Activated naive CD8-positive, alpha-beta T cell treated with anti-CD3 and anti-CD28 coated beads for 36 hours (primary cell): ENCODE data around the gene FOXO1. TPM values are rescaled to one million over a fixed set of nuclear protein-coding genes. Genes with fewer than 3 reads are reported as not detected.
A peak's percentile ranks its signal among the peaks of the same experiment; 100 is the strongest.

Source experiments
- DNase-seq: peaks from one replicate; pipeline ENCODE4 v3.0.0; 2021
- H3K27ac Mint-ChIP-seq: one replicate; pipeline ENCODE4 v1.8.0; 2022; ENCODE audit warnings: mild to moderate bottlenecking, moderate library complexity, mixed read lengths
- H3K27me3 Mint-ChIP-seq: one replicate; pipeline ENCODE4 v1.8.0; 2022; ENCODE audit warnings: mild to moderate bottlenecking, mixed read lengths
- H3K36me3 Mint-ChIP-seq: one replicate; pipeline ENCODE4 v1.8.0; 2021; ENCODE audit warnings: mild to moderate bottlenecking, mixed read lengths
- H3K4me1 Mint-ChIP-seq: one replicate; pipeline ENCODE4 v1.8.0; 2021; ENCODE audit warnings: mixed read lengths
- H3K4me3 Mint-ChIP-seq: one replicate; pipeline ENCODE4 v1.8.0; 2022; ENCODE audit warnings: mild to moderate bottlenecking, moderate library complexity, mixed read lengths
- H3K9me3 Mint-ChIP-seq: one replicate; pipeline ENCODE4 v1.8.0; 2022; ENCODE audit warnings: mixed read lengths
- total RNA-seq, 2 experiments: library from RNA; stranded (reverse); gene quantifications; one replicate each; pipeline ENCODE4 v1.2.3, GENCODE V29; 2021

The FOXO1 gene
- total RNA-seq, 2 experiments from 2014 or later: 38.4 to 38.7 TPM

DNA sequence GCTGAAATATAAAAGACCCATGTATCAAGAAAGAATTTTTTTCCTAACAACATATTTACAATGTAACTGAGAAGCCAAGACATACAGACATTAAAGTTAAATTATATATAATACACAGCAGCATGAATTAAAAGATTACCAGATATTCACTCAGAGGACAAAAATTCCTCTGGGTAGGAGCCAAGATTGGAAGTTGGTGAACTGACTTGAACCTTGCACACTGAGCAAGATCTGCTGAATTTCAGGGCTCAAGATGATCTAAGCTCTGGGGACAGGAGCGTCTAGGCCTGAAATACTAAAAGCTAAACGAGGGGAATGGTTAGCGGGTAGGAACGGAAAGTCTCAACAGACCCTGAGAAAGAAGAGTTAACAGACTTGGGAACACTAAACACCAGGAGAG, 8.5 kb downstream of the FOXO1 start:
- no peak for DNase-seq
- H3K9me3 Mint-ChIP-seq: peaks cover 9% of the 10 kb centered on the region
- H3K27ac Mint-ChIP-seq: peak overlapping the region; percentile 79
- H3K4me1 Mint-ChIP-seq: peaks cover 83% of the 10 kb centered on the region
- H3K27me3 Mint-ChIP-seq: no peaks in the 10 kb centered on the region
- peaks cover 44% of the 10 kb centered on the region for H3K36me3 Mint-ChIP-seq
- H3K4me3 Mint-ChIP-seq: no peak overlapping the region

DNA sequence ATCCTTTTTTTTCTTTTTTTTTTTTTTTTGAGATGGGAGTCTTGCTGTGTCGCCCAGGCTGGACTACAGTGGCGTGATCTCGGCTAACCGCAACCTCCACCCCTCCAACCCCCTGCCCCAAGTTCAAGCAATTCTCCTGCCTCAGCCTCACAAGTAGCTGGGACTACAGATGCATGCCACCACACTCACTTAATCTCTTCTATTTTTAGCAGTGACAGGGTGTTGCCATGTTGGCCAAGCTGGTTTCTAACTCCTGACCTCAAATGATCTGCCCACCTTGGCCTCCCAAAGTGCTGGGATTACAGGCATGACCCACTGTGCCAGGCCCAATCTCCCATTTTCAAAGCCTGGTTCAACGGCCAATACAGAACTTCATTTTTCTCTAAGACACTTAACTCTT, 9.1 kb downstream of the FOXO1 start:
- H3K36me3 Mint-ChIP-seq: peaks cover 48% of the 10 kb centered on the region
- peaks cover 9% of the 10 kb centered on the region for H3K9me3 Mint-ChIP-seq
- H3K4me3 Mint-ChIP-seq: no peak overlapping the region
- peaks cover 85% of the 10 kb centered on the region for H3K4me1 Mint-ChIP-seq
- H3K27me3 Mint-ChIP-seq: no peaks in the 10 kb centered on the region
- H3K27ac Mint-ChIP-seq: peak overlapping the region; percentile 79
- DNase-seq: no peak

DNA sequence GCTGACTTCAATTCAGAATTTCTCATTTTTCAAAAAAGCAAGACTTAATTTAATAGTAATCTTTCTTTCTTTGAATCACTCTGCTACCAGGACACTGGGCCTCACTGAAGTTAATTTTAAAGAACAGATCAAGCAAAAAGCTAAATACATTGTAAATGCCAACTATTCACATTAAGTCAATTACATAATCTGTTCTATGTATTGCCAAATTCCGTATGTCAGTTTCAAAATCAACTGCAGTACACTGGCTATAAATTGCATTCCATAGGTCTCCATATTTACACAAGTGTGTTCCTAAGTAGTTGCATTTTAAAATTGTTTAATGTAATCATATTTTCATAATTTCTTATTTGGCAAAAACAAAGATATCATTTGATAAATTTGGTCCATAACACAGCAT, 10.1 kb downstream of the FOXO1 start:
- DNase-seq: no peak
- Mint-ChIP-seq H3K4me3 (no peak overlapping the region), H3K9me3 (peaks cover 9% of the 10 kb centered on the region), H3K4me1 (peaks cover 85% of the 10 kb centered on the region), H3K36me3 (peaks cover 56% of the 10 kb centered on the region), H3K27me3 (no peaks in the 10 kb centered on the region), H3K27ac (peak overlapping the region; percentile 38)

DNA sequence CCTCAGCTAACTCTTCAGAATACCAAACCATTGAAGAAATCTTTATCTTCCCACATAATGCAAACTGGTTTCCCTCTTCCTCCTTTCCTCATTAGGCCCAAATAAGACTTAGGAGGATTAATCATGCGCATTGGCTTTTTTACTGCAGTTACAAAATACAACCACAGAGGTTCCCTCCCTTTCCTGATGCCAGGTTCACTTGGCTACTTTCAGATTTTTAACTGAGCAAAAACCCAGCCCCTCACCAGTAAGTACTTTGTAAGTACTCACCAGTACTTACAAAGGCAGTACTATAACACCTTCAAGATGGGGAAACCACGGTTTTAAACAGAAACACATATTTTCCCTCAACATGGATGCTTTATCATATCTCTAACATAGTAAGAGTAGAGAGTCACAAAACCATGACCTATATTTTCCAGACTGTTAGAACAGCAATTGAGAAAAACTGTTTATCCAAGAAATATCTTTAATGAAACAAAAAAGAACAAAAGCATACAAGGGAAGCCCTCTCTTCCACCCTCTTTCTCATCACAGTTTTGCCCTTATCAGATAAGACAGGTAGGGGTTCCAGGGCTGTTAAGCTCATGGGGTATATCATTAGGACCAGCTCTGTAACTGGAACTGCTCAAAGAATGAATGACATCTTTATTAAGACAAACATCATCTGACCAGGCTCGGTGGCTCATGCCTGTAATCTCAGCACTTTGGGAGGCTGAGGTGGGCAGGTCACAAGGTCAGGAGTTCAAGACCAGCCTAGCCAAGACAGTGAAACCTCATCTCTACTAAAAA, 12.7 kb downstream of the FOXO1 start:
- H3K27me3 Mint-ChIP-seq: no peaks in the 10 kb centered on the region
- peaks cover 47% of the 10 kb centered on the region for H3K36me3 Mint-ChIP-seq
- peaks cover 87% of the 10 kb centered on the region for H3K4me1 Mint-ChIP-seq
- peak overlapping the region; percentile 96 for H3K27ac Mint-ChIP-seq
- H3K9me3 Mint-ChIP-seq: peaks cover 5% of the 10 kb centered on the region
- peak overlapping the region; percentile 54 for H3K4me3 Mint-ChIP-seq
- no peak for DNase-seq

DNA sequence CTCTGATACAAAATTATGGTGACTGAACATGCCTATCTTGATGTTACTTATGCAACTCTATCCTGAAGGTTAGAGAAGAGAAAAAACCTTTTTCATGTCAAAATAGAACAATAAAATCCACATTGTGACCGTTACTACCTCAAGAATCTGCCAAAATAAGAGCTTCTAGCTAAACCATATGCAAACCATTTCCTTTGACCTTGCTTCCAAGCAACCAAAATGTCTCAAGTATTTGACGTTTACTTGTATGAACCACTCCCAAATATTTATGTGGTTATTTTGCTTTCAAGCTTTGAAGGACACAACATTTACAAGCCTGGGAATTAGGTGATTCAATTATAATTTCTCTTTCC, 13.9 kb downstream of the FOXO1 start:
- Mint-ChIP-seq H3K27ac (peak overlapping the region; percentile 96), H3K27me3 (no peaks in the 10 kb centered on the region), H3K36me3 (peaks cover 40% of the 10 kb centered on the region), H3K4me3 (no peak overlapping the region), H3K9me3 (peaks cover 4% of the 10 kb centered on the region), H3K4me1 (peaks cover 88% of the 10 kb centered on the region)
- DNase-seq: no peak

DNA sequence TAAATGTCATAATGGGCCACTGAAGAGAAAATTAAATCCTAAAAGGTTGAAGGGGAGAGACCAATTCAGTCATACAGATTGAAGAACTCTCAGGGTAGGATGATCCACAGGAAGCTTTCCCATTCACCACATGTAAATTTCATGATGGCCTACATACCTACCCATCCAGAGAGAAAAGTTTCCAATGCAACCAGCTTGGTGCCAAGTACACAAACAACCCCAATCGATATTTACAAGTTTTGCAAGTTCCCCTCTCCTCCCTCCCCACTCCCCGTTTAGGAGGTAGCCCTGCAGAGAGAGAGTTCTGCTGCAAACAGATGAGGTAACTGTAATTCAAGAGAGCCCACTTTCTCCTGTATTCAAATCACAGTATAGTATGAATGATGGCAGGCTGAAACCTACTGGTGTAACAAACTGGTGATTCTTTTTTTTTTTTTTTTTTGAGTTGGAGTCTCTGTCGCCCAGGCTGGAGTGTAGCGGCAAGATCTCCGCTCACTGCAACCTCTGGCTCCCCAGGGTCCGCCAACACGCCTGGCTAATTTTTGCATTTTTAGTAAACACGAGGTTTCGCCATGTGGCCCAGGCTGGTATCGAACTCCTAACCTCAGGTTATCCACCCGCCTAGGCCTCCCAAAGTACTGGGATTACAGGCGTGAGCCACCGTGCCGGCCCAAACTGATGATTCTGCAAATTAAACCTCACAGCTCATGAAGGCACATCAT, 14.4 kb downstream of the FOXO1 start:
- Mint-ChIP-seq H3K27ac (peak overlapping the region; percentile 96), H3K9me3 (peaks cover 1% of the 10 kb centered on the region), H3K4me1 (peaks cover 88% of the 10 kb centered on the region), H3K36me3 (peaks cover 38% of the 10 kb centered on the region), H3K4me3 (peak overlapping the region; percentile 18), H3K27me3 (no peaks in the 10 kb centered on the region)
- no peak for DNase-seq

DNA sequence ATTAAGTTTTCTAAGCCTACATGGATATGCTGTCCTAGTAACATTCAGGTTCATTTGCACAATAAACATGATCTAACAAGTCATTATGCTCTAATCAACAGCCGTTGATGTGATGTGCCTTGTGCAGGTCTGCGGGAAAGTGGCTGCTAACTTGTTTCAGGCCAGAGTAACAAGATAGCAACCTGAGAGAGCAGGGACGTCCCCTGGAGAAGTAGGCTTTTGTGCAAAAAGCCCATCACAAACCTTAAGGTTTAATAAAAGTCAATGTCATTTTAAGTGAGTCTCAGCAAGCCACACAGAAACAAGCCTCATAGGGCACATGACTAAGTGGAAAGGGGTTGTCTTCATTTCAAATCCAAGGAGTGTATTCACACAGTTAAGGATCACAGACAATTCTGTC, 17.6 kb downstream of the FOXO1 start:
- Mint-ChIP-seq H3K27me3 (no peaks in the 10 kb centered on the region), H3K27ac (peak overlapping the region; percentile 51)

DNA sequence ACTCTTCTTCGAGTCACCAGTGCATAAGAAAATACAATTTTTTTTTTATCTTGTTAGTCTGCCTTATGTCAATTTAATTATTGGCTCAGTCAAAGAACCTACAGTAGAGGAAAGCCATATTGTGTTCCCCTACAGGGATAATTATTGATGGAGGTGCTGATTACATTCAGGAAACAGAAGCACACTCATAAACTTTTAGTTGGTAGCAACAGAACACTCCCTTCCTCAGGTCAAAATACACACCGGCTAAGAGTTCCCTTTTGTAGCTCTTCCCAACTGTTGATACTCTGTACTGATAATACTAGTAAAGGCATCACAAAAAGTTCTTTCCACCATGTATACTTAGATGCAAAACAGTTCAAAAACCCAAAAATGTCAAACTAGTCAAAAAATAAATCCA, 18.4 kb downstream of the FOXO1 start:
- H3K27me3 Mint-ChIP-seq: no peaks in the 10 kb centered on the region

More for the DNA sequence above, 17.6 kb downstream of the FOXO1 start:
- DNase-seq: no peak
- Mint-ChIP-seq H3K9me3 (peaks cover 1% of the 10 kb centered on the region), H3K4me1 (peaks cover 94% of the 10 kb centered on the region), H3K4me3 (no peak overlapping the region), H3K36me3 (peaks cover 44% of the 10 kb centered on the region)

DNA sequence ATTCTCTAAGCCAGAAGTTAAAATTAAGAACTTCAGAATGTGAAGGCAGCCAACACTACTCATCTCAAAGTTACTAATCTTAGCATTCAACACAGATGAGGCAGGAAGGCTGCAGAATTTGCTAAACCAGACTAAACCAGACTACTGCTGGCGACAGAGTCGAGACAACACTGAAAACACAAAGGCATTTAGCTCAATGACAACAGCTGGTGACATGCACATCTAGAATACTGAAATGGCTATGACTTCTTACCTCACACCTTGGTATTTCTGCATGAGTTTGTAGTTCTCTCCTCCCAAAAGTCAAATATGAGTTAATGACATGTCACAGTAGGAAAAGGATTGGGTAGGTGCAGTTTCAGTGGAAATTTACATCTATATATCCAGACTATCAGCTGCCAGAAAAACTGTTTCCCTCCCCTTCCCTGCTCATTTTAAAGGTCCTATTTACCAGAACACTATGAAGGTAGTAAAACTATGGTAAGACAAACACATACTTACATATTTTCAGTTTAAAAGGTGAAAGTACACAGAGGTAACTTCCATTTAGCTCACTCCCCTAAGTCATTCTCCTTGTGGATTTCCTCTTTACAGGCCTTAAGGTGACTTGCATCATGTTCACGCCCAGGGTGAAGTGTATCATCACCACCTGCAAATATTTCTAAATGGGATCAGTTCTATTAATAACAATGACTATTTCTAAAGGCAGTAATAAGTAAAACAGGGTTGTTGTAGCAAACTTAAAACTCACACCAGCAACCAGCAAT, 21.4 kb downstream of the FOXO1 start:
- DNase-seq: no peak
- peak overlapping the region; percentile 57 for H3K4me3 Mint-ChIP-seq
- H3K27me3 Mint-ChIP-seq: no peaks in the 10 kb centered on the region

More for the DNA sequence above, 18.4 kb downstream of the FOXO1 start:
- H3K4me3 Mint-ChIP-seq: no peak overlapping the region
- H3K36me3 Mint-ChIP-seq: peaks cover 48% of the 10 kb centered on the region
- peaks cover 1% of the 10 kb centered on the region for H3K9me3 Mint-ChIP-seq
- no peak for DNase-seq
- peaks cover 94% of the 10 kb centered on the region for H3K4me1 Mint-ChIP-seq
- peak overlapping the region; percentile 70 for H3K27ac Mint-ChIP-seq

DNA sequence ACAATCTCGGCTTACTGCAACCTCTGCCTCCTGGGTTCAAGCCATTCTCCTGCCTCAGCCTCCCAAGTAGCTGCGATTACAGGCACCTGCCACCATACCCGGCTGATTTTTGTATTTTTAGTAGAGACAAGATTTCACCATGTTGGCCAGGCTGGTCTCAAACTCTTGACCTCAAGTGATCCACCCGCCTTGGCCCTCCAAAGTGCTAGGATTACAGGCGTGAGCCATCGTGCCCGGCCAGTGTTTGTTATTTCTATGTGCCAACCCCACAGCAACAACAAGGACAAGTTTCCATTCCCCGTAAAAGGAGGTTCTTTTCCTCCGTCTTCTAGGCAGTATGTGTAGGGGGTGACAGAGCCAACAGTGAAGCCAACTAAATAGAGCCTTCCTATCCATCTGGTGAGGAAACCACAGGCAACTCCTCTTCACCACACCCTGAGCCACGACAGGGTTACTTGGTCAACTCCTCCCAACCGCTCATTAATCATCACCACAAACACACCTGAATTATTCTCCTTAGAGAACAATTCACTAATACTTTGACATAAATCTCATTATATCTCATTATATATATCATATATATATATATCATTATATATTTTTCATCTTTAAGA, 25.5 kb downstream of the FOXO1 start:
- H3K4me3 Mint-ChIP-seq: no peak overlapping the region
- H3K27me3 Mint-ChIP-seq: no peaks in the 10 kb centered on the region
- H3K4me1 Mint-ChIP-seq: peaks cover 87% of the 10 kb centered on the region
- H3K36me3 Mint-ChIP-seq: peaks cover 70% of the 10 kb centered on the region
- peak overlapping the region; percentile 78 for H3K27ac Mint-ChIP-seq
- peaks cover 6% of the 10 kb centered on the region for H3K9me3 Mint-ChIP-seq
- peak; percentile 42 for DNase-seq

More for the DNA sequence above, 21.4 kb downstream of the FOXO1 start:
- Mint-ChIP-seq H3K36me3 (peaks cover 52% of the 10 kb centered on the region), H3K9me3 (peaks cover 3% of the 10 kb centered on the region), H3K4me1 (peaks cover 93% of the 10 kb centered on the region), H3K27ac (peak overlapping the region; percentile 89)

DNA sequence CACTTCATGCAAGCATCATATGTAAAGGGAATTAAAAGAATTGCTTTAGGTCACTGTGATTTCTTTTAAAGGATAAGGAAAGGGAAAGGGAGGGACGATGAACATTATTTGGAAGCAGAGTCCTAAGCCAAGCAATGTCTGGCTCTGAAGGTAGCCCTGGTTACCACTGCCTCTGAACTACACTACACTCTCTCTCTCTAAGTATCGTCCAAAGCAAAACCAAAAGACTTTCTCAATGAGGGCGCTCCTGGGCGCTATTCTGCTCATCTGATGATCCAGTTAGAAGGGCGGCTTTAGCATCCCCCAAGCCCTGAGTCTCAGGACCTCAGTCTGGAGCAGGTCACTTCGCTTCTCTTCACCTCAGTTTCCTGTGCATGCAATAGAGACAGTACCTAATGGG, 26.2 kb downstream of the FOXO1 start:
- Mint-ChIP-seq H3K4me1 (peaks cover 87% of the 10 kb centered on the region), H3K27me3 (no peaks in the 10 kb centered on the region), H3K27ac (peak overlapping the region; percentile 78), H3K36me3 (peaks cover 70% of the 10 kb centered on the region), H3K4me3 (peak overlapping the region; percentile 8), H3K9me3 (peaks cover 6% of the 10 kb centered on the region)
- no peak for DNase-seq

DNA sequence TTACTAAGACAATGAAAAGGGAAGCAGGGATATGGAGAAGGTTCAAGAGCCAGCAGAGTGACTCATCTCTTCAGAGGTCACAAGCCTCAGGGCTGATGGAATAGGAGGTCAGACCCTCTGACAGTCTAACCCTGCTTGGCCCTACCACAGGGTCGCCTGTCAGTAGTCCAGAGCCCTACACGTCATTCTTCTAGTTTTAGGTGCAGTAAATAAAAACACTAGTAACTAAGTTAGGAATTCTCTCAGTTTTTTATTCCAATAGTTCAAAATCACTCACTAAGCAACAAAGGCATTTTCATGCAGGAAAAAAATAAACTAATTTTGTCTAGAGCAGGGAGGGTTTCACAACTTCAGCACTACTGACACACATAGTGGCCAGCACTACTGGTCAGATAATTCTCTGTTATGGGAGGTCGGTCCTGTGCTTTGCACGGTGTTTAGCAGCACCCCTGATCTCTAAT, 27.2 kb downstream of the FOXO1 start:
- H3K4me1 Mint-ChIP-seq: peaks cover 86% of the 10 kb centered on the region
- H3K9me3 Mint-ChIP-seq: peaks cover 6% of the 10 kb centered on the region
- no peak overlapping the region for H3K4me3 Mint-ChIP-seq
- DNase-seq: no peak
- peak overlapping the region; percentile 78 for H3K27ac Mint-ChIP-seq
- no peaks in the 10 kb centered on the region for H3K27me3 Mint-ChIP-seq
- H3K36me3 Mint-ChIP-seq: peaks cover 65% of the 10 kb centered on the region

DNA sequence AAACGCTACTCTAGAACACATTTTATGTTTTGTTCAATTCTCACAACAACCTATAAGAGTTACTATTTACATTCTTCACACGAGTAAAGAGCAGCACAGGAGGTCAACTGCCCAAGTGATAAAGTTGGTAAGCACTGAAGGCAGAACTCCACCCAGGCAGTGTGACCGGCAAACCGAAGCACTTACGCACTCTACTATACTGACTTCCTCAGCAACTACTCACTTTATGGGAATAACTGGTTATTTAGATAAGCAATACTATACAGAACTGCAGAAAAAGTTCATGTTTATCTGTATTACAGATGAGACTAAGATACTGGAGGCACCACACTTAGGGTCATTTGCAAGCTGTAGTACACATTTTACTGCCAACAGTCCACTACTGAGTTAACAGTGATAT, 28.8 kb downstream of the FOXO1 start:
- Mint-ChIP-seq H3K4me1 (peaks cover 85% of the 10 kb centered on the region), H3K9me3 (peaks cover 6% of the 10 kb centered on the region), H3K36me3 (peaks cover 62% of the 10 kb centered on the region), H3K27me3 (no peaks in the 10 kb centered on the region), H3K4me3 (no peak overlapping the region), H3K27ac (peak overlapping the region; percentile 57)
- no peak for DNase-seq

DNA sequence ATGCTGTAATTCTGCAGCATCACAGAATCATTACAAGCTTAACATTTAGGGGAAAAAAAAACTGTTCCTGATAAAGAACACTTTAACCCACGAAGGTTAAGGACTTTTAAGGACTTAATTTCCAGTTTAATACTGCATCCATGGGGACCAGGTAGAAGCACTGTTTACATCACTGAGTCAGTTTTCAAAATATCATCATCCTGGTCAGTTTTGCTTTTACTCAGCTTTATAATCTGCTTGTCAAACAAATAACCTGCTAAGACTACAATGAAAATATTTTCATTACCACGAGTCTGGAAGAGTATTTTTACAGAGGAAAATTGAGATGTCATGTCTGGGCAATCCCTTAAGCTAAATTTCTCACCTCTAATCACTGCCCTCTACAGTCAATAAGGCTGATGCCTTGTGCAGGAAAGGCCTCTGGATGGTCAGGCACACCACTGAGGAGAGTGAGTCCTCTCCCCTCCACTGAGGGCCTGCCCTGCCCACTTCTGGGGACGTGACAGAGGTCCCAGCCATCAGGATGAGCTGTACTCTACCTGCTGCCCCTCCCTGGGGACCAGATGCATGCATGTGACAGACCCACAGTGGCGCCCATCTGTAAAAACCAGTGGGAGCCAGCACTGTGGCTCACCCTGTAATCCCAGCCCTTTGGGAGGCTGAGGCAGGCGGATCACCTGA, 31.0 kb downstream of the FOXO1 start:
- Mint-ChIP-seq H3K4me3 (no peak overlapping the region), H3K36me3 (peaks cover 60% of the 10 kb centered on the region), H3K9me3 (peaks cover 2% of the 10 kb centered on the region), H3K27ac (peak overlapping the region; percentile 63), H3K27me3 (no peaks in the 10 kb centered on the region), H3K4me1 (peaks cover 84% of the 10 kb centered on the region)
- no peak for DNase-seq
